HTR-8/SVneo (cell line): ENCODE measurements around the gene SYNJ2BP.
A peak's percentile ranks its signal among the peaks of the same experiment; 100 is the strongest.
"Not testable (repeated sequence)": the region's sequence is repeated elsewhere in the genome, so short reads cannot be mapped to it uniquely, and the experiment has no call there.

Experiments
- DNase-seq: peaks from one replicate; pipeline ENCODE4 v3.0.0; 2011; ENCODE audit warnings: low spot score, mixed read lengths; ENCODE audit not compliant: insufficient read length
- FAIRE-seq: peaks from 2 replicates; lab custom pipeline; 2011; peaks lifted over from hg19 to GRCh38; lab: Jason Lieb, UNC

Gene SYNJ2BP, protein sequence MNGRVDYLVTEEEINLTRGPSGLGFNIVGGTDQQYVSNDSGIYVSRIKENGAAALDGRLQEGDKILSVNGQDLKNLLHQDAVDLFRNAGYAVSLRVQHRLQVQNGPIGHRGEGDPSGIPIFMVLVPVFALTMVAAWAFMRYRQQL

DNA sequence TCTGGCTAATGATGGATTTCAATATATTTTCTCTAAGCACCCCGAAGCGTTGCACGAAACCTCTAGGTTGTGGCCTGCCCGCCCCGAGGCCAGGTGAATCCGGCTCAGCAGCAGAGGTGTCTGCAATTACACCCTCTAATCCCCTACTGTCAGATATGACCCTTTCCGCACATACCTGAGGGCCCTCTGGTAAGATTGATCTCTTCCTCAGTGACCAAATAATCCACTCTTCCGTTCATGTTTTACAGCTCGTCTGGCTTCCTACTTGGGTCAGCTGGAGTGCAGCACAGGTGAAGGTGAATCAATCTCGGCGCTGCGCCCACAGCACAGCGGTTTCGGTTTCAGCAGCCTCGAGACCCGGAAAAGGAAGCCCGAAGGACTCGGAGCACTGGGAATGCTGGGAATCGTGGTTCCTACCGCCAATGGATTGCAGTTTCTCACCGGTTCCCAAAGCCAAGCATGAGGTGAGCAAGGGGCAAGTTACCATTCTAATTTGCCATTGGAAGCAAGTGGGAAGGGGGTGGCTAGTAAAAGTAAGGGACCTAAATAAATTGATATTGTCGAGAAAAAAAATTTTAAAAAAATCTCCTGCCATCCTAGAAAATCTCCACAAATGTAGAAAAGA, at the start of gene SYNJ2BP:
TSS of gene SYNJ2BP (minus strand) at position 366 of the 625 bp plus-strand sequence. CDS start at position 239, 127 bp downstream.
- DNase-seq (peak; percentile 99), FAIRE-seq (peak; percentile 99)

DNA sequence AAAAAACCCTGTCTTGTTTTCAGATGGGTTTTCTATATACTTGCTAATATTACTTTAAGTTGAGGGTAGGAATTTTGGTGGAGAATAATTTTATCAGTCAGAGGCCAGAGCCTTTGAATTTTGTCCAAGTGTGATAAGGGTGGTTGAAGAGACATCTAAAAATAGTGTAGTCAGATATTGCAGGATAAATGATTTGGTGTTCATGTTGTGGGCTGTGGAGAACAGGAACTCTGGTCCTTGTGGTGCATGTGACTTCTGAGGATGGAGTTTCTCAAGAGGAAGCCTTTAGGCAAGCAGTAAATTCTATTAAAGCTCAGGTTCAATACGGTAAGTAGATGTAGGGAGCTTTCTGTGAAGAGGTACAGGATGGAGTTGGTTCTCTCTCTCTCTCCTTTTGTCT, 37.8 kb upstream of the SYNJ2BP start:
- FAIRE-seq = no peak

DNA sequence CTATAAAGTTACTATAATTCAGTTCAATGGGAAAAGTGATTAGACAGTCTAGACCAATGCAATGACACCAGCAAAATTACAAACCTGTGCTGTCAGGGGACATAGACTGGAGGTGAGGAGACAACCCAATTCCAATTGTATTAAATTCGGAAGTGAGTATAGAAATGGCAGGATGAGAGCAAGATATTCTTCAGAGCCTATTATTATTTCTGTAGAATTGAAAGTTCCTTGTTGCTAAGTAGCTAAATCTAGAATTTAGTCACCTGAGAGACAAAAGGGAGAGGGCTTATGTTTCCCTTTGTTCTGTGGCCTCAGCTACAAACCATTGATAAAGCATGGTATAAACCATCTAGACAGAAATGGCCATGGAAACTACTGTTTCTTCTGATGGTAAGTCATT, 35.0 kb upstream of the SYNJ2BP start, which contains the start of gene ADAM21:
TSS of gene ADAM21 (plus strand) at position 301 of the 400 bp plus-strand sequence. CDS start 5,326 bp downstream, outside the sequence.
- FAIRE-seq = peak; percentile 76
- DNase-seq = no peak

More for the DNA sequence above, 37.8 kb upstream of the SYNJ2BP start:
- DNase-seq = no peak

DNA sequence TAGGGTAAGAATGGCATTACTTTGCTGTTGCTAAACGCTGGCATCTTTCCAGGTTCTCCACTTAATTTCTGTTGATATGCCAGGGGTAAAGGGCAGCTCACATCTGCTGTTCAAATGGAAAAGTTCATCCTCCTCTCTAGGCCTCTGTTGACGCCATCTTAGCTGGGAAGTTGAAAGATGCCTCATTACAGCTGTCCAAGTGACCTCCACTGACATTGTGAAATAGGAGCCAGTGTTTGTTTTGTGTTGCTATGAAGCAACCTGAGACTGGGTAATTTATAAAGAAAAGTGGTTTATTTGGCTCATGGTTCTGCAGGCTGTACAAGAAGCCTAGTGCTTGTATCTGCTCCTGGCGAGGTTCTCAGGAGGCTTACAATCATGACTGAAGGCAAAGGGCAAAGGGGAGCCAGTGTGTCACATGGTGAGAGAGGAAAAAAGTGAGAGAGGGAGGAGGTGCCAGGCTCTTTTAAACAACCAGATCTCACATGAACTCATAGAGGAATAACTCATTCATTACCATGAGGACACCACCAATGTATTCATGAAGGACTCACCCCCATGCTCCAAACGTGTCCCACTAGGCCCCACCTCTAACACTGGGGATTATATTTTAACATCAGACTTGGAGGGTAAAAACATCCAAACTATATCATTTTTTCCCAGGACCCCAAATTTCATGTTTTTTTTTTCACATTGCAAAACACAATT, 31.9 kb upstream of the SYNJ2BP start:
- FAIRE-seq (peak; percentile 73), DNase-seq (peak; percentile 26)

DNA sequence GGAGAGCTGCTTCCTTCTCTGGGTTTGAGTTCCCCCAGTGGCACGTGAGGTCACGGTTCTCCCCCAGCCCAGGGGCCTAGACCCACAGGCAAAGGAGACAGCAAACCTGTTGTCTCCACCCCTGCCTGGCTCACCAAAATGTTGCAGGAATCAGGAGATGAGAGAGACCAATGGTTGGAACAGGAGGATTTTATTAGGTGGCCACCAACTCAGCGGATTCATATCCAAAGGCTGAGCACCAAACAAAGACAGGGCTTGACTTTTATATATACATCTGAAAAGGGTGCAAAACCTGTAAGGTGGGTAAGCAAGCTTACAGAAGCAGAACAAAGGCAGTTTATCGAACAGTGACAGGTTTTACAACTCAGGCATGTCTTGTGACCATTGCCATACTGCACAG, 25.9 kb upstream of the SYNJ2BP start:
- no peak for DNase-seq
- peak; percentile 94 for FAIRE-seq

DNA sequence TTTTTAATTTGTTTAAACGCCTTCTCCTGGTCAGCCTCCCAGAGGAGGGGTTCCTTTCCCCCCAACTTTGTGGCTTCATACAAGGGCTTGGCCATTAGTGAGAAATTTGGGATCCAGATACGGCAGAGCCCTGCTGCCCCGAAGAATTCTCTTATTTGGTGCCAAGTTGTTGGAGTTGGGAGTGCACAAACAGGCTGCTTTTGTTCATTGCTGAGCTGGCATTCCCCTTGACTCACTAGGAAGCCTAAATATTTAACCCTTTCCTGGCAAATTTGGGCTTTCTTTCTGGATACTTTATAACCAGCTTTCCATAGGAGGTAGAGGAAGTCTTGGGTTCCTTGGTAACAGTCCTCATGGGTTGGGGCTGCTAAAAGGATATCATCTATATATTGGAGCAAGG, 24.8 kb upstream of the SYNJ2BP start:
- DNase-seq (no peak), FAIRE-seq (no peak)

DNA sequence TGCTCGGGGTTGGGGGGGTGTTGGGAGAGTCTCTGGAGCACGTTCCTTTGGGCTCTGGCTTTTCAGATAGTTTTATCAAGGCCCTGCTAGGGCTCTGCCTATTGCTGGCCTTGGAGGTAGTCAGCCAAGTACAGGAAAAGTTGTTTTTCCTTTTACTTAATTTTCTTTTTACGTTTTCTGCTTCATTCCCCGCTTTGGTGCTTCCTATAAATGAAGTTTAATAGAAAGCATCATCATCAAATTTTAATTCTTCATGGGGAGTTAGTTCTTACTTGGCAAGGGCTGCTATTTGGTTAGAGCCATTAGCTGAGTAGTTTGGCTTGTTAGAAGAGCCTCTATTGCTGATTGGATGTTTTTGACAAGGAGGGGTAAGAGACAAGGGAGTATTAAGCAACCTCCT, 20.0 kb upstream of the SYNJ2BP start:
- FAIRE-seq = no peak

DNA sequence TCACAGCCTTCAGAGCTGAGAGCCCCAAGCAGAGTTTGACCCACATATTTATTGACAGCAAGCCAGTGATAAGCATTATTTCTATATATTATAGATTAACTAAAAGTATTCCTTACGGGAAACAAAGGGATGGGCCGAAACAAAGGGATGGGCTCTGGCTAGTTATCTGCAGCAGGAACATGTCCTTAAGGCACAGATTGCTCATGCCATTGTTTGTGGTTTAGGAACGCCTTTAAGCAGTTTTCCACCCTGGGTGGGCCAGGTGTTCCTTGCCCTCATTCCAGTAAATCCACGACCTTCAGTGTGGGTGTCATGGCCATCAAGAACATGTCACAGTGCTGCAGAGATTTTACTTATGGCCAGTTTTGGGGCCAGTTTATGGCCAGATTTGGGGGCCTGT, 9.7 kb upstream of the SYNJ2BP start:
- FAIRE-seq, DNase-seq: not testable (repeated sequence)

More for the DNA sequence above, 20.0 kb upstream of the SYNJ2BP start:
- DNase-seq = no peak

DNA sequence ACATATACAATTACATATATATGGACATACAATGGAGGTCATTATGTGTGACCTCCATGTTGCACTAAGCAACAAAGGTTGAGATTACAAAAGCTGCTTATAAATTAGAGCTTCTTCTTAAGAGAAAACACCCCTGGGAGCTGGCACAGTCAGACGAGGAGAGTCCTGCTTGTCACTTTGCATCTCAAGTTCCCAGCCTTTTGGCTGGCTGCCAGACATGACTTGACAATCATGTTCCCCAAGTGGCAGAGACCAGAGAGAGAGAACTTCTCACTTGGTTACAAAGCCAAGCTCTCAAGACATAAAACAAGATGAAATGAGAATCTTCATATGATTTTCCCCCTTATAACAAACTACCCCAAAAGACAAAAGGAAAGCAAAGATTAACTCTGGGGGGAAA, 8.5 kb upstream of the SYNJ2BP start:
- DNase-seq (no peak), FAIRE-seq (no peak)

DNA sequence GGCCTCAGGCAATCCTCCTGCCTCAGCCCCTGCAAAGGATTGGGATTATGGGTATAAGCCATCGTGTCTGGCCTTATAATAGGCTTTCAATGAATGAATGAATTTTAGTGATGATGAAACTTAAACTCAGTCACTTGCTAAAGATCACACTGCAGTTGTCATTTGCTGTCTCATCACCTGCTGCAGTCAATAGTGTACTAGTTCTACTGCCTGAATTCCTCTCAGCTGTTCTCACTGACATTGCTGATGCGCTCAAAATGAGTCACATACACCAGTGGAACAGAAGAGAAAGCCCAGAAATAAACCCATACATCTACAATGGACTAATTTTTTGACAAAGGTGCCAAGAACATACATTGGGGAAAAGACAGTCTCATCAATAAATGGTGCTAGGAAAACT, 5.6 kb upstream of the SYNJ2BP start:
- FAIRE-seq (peak; percentile 69), DNase-seq (no peak)

DNA sequence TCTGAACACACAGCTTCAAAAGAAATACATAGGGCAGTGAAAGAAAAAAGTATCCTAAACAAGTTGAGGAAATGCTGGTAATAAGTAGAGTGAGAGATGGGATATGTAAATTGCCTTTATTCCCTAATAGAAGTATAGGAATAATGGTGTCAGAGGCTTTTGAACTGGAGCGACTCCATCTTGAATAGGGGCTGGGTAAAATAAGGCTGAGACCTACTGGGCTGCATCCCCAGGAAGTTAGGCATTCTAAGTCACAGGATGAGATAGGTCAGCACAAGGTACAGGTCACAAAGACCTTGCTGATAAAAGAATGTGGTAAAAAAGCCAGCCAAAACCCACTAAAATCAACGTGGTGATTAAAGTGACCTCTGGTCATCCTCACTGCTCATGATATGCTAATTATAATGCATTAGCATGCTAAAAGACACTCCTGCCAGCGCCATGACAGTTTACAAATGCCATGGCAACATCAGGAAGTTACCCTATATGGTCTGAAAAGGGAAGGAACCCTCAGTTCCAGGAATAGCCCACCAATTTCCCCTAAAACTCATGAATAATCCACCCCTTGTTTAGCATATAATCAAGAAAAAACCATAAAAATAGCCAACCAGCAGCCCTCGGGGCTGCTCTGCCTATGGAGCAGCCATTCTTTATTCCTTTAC, 2.5 kb upstream of the SYNJ2BP start:
- FAIRE-seq = peak; percentile 49
- not testable (repeated sequence) for DNase-seq

DNA sequence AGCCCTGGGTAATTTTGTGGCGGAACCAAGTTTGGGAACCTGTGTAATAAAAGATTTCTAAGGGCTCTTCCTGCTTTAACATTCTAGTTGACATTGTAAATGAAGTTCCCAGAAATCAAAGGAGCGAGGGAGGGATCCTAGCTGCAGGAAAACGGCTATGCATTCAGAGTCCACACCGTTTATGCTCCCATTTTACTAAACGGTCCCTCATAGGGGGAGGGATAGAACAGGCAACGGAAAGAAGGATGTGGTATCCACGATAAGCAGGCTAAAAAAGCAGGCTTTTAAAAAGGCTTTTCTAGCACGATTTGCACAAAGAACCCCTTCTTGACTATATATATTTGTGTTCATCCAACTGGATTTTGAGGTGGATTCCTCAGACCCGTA, 559 bp downstream of the SYNJ2BP start:
- FAIRE-seq (no peak), DNase-seq (peak; percentile 51)

DNA sequence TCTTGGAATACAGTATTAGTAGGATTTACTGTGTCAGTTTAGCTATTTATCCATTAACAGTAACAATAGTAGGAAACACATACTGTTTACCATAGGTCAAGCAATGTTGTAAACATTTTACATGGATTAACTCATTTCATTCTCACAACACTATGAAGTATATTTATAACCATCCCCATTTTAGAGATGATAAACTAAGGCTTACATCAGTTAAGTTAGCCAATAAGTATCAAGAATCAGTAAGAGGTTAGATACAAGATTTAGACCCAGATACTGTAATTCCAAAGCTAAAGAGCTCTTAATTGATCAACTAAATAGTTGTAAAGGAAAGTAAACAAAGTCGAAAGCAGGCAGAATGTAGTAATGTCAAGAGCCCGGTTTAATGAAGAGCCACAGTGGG, 1.1 kb downstream of the SYNJ2BP start:
- DNase-seq (no peak), FAIRE-seq (peak; percentile 54)

DNA sequence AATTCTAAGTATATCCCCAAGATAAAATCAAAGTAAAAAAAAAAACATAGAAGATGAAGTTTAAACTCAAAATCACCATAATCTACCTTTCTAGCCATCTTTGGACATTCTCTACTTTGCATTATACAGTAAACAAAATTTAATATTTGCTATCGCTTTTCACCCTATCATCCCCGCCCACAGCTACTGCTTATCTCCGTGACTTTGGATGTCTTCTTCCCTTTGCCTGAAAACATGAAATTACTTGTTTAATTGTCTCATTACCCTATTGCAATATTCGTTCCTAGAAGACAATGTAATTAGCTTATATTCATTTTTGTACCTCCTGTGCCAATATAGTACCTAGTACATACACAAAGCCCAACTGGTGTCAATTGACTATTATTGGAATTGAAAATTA, 9.3 kb downstream of the SYNJ2BP start:
- peak; percentile 28 for FAIRE-seq
- no peak for DNase-seq

DNA sequence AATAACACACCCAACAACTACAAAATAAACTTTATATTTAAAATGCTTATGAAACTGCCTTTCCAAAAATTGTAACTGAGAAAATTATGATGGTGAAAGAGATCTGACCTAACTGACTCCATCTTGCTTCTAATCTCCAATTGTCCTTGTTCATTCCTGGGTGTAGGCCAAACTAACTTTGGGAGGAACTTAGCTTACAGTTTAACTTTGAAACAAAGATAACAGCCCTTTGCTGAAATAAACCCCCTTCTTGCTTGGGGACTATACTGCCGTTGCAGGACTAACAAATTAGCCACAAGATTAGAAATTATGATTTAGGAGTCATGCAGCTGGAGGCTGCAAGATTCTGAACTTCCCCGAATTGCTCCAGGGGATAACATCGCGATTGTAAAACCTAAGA, 10.7 kb downstream of the SYNJ2BP start:
- peak; percentile 26 for FAIRE-seq
- not testable (repeated sequence) for DNase-seq

DNA sequence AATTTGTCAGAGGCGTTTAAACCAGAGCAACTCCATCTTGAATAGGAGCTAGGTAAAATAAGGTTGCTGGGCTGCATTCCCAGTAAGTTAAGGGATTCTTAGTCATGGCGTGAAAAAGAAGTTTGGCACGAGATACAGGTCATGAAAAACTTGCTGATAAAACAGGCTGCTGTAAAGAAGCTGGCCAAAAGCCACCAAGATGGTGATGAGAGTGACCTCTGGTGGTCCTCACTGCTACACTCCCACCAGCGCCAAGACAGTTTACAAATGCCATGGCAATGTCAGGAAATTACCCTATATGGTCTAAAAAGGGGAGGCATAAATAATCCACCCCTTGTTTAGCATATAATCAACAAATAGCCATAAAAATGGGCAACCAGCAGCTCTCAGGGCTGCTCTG, 13.6 kb downstream of the SYNJ2BP start:
- DNase-seq, FAIRE-seq: not testable (repeated sequence)

DNA sequence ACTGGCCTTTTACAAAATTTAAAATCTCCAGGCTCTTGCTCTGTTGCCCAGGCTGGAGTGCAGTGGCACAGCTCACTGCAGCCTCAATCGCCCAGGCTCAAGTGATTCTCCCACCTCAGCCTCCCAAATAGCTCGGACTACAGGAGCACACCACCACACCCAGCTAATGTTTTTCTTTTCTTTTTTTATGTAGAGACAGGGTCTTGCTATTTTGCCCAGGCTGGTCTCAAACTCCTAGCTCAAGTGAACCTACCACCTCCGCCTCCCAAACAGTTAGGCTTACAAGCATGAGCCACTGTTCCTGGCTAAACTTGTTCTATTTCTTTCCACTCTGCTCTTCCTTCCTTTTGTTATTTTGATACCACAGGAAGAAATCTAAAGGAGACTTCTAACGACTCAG, 15.2 kb downstream of the SYNJ2BP start:
- DNase-seq (no peak), FAIRE-seq (no peak)

DNA sequence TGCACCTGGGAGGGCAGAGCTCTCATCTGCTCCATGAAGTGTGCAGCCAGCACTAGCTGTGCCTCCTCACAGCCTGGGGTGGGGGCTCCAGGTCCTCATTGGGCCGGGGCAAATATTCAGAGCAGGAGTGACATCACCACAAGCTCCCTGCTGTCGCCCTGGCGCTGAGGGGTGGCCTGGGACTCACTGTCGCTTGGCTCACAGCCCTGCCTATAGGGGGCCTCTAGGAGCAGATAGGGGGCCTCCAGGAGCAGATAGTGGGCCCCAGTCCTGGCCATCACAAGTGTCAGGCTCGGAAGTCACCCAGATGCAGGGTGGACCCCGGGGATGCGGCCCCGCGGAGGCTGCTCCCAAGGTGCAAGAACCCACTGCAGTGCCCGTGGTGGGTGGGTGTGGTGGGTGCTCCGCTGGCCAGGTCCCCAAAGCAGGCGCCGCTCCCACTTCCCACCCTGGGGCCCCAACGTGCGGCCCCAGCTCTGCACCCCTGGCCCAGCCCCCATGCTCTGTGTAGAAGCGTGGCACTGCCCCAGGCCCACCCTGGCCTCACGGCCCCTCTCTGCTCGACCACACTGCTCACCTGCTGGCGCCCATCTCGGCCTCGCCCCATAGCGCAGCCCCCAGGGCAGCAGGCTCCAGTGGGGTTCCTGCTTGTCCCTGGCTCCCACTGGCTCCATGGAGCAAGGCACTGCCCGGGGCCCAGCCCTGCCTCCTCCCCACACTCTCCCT, 18.0 kb downstream of the SYNJ2BP start:
- DNase-seq (no peak), FAIRE-seq (no peak)

DNA sequence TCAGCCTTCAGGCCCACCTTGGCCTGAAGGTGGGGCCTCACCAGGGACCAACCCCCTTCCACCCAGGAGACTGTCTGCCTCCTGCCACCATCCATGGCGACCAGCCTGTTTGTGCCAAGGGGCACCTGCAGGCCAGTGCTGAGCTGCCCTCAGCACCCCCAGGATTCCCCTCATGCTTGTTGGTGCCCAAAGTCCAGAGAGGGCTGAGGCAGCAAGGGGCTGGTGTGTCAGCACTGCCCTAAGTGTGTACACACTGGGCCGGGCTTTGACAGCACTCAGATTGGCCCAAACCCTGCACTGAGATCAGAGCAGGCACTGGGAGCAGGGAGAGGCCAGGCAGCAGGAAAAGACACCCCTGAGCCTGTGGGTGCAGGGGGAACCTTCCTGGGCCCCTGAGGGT, 18.6 kb downstream of the SYNJ2BP start:
- FAIRE-seq (peak; percentile 85), DNase-seq (no peak)

DNA sequence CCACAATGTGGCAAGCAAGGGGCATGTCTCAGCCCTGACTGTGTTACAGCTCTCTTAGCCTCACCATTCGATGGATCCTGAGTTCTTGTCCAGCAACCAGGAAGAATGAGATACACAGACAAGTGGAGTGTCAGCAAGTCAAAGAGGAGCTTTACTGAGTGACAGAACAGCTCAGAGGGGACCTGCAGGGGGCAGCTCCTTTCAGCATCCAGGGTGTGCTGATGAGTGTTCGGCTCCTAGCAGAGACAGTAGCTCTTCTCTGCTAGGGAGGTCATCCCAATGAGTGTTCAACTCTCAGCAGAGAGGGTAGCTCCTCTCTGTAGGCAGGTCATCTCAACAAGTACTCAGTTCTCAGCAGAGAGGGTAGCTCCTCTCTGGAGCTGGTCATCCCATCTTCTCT, 19.1 kb downstream of the SYNJ2BP start:
- no peak for FAIRE-seq
- no peak for DNase-seq
